Neuronal stem cell (in vitro differentiated cells): ENCODE measurements around the gene DSCAM.

ENCODE experiments used
- DNase-seq: peaks from one replicate; pipeline ENCODE4 v3.0.0-alpha.2; 2013; ENCODE audit warnings: low spot score
- H2AFZ ChIP-seq: one replicate; pipeline ENCODE4 v1.6.1; 2013; ENCODE audit warnings: mild to moderate bottlenecking, low read length, inconsistent platforms
- H2AK5ac ChIP-seq: 2 replicates; pipeline ENCODE4 v1.6.1; 2013; ENCODE audit warnings: low read depth, mild to moderate bottlenecking, inconsistent platforms, low read length, moderate library complexity, mixed read lengths
- H2BK120ac ChIP-seq: 2 replicates; pipeline ENCODE4 v1.6.1; 2013; ENCODE audit warnings: low read depth, mild to moderate bottlenecking, inconsistent platforms, low read length, moderate library complexity, mixed read lengths
- H2BK12ac ChIP-seq: one replicate; pipeline ENCODE4 v1.6.1; 2013; ENCODE audit warnings: low read length, inconsistent platforms
- H2BK15ac ChIP-seq: 2 replicates; pipeline ENCODE4 v1.6.1; 2013; ENCODE audit warnings: mild to moderate bottlenecking, low read length, inconsistent platforms, mixed read lengths
- H2BK5ac ChIP-seq: one replicate; pipeline ENCODE4 v1.6.1; 2013; ENCODE audit warnings: inconsistent platforms, mild to moderate bottlenecking, low read length, moderate library complexity
- H3K14ac ChIP-seq: one replicate; pipeline ENCODE4 v1.6.1; 2013; ENCODE audit warnings: low read length, inconsistent platforms
- H3K18ac ChIP-seq: 2 replicates; pipeline ENCODE4 v1.6.1; 2013; ENCODE audit warnings: low read length, inconsistent platforms
- H3K23ac ChIP-seq: 2 replicates; pipeline ENCODE4 v1.6.1; 2013; ENCODE audit warnings: low read depth, mild to moderate bottlenecking, mixed read lengths, low read length, inconsistent platforms; ENCODE audit not compliant: poor library complexity
- H3K27ac ChIP-seq: replicated peaks from 3 replicates; pipeline ENCODE4 v1.5.1; 2013; ENCODE audit warnings: low read length, inconsistent platforms
- H3K27me3 ChIP-seq, 3 experiments: 2 replicates each; pipeline ENCODE4 v1.6.1; 2013; ENCODE audit warnings: low read length in 3 of 3, mild to moderate bottlenecking in 2 of 3, inconsistent platforms in 1 of 3, low read depth in 1 of 3, mixed read lengths in 1 of 3, moderate library complexity in 1 of 3; ENCODE audit not compliant: control insufficient read depth in 3 of 3, insufficient read depth in 3 of 3
- H3K36me3 ChIP-seq, 2 donors: replicated peaks in 1 of 2; 2 replicates each; pipeline ENCODE4 v1.6.1; 2013; ENCODE audit warnings: low read length in 2 of 2; ENCODE audit not compliant: control insufficient read depth in 2 of 2, insufficient read depth in 2 of 2
- H3K4ac ChIP-seq: 2 replicates; pipeline ENCODE4 v1.6.1; 2013; ENCODE audit warnings: inconsistent platforms, mild to moderate bottlenecking, low read length, moderate library complexity
- H3K4me1 ChIP-seq, 2 donors: 1 replicate in 1 of 2; 2 replicates in 1 of 2; pipeline ENCODE4 v1.6.1; 2013; ENCODE audit warnings: low read length in 2 of 2, low read depth in 1 of 2; ENCODE audit not compliant: control insufficient read depth in 2 of 2, insufficient read depth in 1 of 2
- H3K4me2 ChIP-seq: one replicate; pipeline ENCODE4 v1.6.1; 2013; ENCODE audit warnings: mild to moderate bottlenecking, low read length, inconsistent platforms; ENCODE audit not compliant: insufficient read depth, poor library complexity, severe bottlenecking
- H3K4me3 ChIP-seq, 2 donors: 2 replicates each; pipeline ENCODE4 v1.5.1; 2013; ENCODE audit warnings: low read length in 2 of 2, mild to moderate bottlenecking in 2 of 2, inconsistent platforms in 1 of 2, moderate library complexity in 1 of 2
- H3K79me1 ChIP-seq: one replicate; pipeline ENCODE4 v1.6.1; 2013; ENCODE audit warnings: low read depth, mild to moderate bottlenecking, inconsistent platforms, low read length, moderate library complexity
- H3K9ac ChIP-seq: one replicate; pipeline ENCODE4 v1.6.1; 2013; ENCODE audit warnings: mild to moderate bottlenecking, low read depth, low read length, inconsistent platforms; ENCODE audit not compliant: poor library complexity
- H3K9me3 ChIP-seq, 2 donors: replicated peaks in 1 of 2; 2 replicates each; pipeline versions ENCODE3 to v1.6.1; 2013; ENCODE audit warnings: low read length in 2 of 2, mild to moderate bottlenecking in 2 of 2, inconsistent platforms in 1 of 2, low read depth in 1 of 2, mixed read lengths in 1 of 2, moderate library complexity in 1 of 2; ENCODE audit not compliant: control insufficient read depth in 2 of 2, insufficient read depth in 1 of 2
- H4K8ac ChIP-seq: one replicate; pipeline ENCODE4 v1.6.1; 2013; ENCODE audit warnings: low read depth, mild to moderate bottlenecking, inconsistent platforms, low read length, moderate library complexity
- H4K91ac ChIP-seq: one replicate; pipeline ENCODE4 v1.6.1; 2013; ENCODE audit warnings: low read length, low read depth, mild to moderate bottlenecking, inconsistent platforms; ENCODE audit not compliant: poor library complexity
- WGBS, 2 donors: extraction: QIAGEN DNeasy Blood & Tissue Kit; methylation state at CpG; one replicate each; pipeline ENCODE4 v1.1.7; 2013; ENCODE audit warnings: missing lambda C conversion rate in 2 of 2, mixed read lengths in 1 of 2; ENCODE audit not compliant: insufficient read length in 2 of 2, insufficient replicate concordance in 1 of 2; ENCODE audit errors: extremely low coverage in 2 of 2; 5-methylcytosine and 5-hydroxymethylcytosine counted together

DSCAM gene

DNA sequence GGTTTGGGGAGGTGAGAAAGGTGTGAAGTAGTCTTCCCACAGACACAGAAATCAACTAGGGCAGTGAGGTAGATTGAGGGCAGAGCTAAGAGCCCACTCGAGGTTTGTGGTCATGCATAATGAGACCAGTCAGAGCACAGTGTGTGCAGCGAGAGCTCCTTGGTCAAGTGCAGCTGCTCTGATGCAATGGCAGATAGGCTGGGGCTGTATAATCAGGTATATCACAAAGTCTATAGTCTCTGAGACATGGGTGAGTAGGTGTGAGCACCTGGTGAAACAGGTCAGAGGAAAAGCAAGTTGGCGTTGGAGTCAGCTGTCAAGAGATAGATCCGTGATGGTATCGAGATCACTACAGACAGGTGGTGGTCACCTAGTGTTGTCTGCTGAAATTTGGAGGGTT is 17.6 kb downstream of the DSCAM start:
- Histone ChIP-seq H3K23ac (no peak overlapping the region), H4K91ac (no peak overlapping the region), H3K4me2 (no peak overlapping the region), H2AFZ (no peak overlapping the region), H3K27me3 (no peaks in the 10 kb centered on the region), H2BK15ac (no peak overlapping the region), H3K4ac (no peak overlapping the region), H3K9me3 (no peaks in the 10 kb centered on the region), H3K18ac (no peak overlapping the region), H3K14ac (no peak overlapping the region), H2AK5ac (no peak overlapping the region), H2BK12ac (no peak overlapping the region), H3K4me3 (no peak overlapping the region), H2BK5ac (no peak overlapping the region), H3K9ac (no peak overlapping the region), H3K4me1 (no peaks in the 10 kb centered on the region), H3K27ac (no peak overlapping the region), H4K8ac (no peak overlapping the region), H3K36me3 (no peaks in the 10 kb centered on the region), H2BK120ac (no peak overlapping the region), H3K79me1 (no peaks in the 10 kb centered on the region)
- no CpG with 5 or more reads among the region's 5 CpGs for WGBS, 2 donors
- DNase-seq, result no peak

DNA sequence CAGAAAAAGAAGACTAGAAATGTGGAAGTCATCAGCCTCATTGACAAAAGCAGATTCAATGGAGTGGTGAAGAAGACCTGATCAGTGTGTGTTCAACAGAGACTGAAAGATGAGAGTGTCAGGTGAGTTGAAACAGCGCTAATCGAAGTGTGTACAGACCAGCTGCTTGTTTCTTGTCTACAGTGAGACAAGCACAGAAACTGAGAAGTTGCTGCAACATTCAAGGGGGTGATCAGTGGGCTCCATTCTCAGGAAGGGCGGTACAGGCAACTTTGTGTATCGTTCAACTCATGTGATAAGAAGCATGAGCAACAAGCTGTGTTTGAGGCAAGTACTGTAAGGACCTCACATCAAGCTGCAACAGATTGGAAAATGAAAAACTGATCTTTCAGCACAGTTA is 19.4 kb downstream of the DSCAM start:
- Histone ChIP-seq H2AK5ac (no peak overlapping the region), H3K79me1 (no peaks in the 10 kb centered on the region), H3K4me1 (no peaks in the 10 kb centered on the region), H2BK15ac (no peak overlapping the region), H3K4me3 (no peak overlapping the region), H3K9me3 (no peaks in the 10 kb centered on the region), H3K27me3 (no peaks in the 10 kb centered on the region), H2BK5ac (no peak overlapping the region), H3K36me3 (no peaks in the 10 kb centered on the region), H3K9ac (no peak overlapping the region), H3K4ac (no peak overlapping the region), H3K27ac (no peak overlapping the region), H3K14ac (no peak overlapping the region), H3K23ac (no peak overlapping the region), H2BK120ac (no peak overlapping the region), H4K8ac (no peak overlapping the region), H4K91ac (no peak overlapping the region), H2BK12ac (no peak overlapping the region), H3K4me2 (no peak overlapping the region), H2AFZ (no peak overlapping the region), H3K18ac (no peak overlapping the region)
- no peak for DNase-seq
- no CpG with 5 or more reads among the region's 4 CpGs for WGBS, 2 donors

DNA sequence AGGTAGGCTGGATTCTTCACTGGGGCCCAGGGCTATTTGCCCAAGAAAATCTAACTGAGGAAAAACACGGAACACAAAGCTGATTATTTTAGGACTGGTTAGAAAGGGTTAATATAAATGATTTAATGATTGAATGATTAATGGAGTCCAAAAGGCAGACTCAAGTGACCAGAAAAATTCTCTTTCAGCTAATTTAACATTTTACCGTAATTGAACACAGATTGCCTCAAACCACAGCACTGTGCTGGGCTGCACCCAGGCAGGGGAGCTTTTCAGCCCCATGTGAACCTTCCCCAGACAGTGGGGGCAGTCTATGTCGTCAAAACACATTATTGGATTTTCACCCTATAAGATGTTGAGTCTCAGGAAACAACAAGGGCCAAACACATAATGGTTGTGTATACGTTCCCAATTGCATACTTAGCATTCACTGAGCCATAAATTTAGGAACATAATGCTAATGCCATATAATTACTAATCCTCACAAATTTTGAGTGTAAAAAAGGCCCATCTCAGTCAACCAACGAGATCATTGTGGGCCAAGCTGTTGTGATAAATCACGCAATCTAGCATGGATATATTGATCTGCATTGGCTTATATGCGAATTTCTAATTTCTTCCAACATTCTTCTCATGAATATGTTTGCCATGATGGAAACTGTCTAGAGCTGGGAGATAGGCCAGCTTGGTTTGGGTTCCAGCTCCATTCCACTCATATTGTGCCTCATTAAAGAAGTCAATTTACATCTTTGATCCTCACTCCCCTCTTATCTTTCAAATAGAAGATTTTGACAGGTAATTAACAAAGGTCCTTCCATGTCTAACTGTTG is 27.7 kb downstream of the DSCAM start:
- Histone ChIP-seq H4K91ac (no peak overlapping the region), H3K36me3 (no peaks in the 10 kb centered on the region), H2BK12ac (no peak overlapping the region), H3K79me1 (no peaks in the 10 kb centered on the region), H3K14ac (no peak overlapping the region), H2AFZ (no peak overlapping the region), H4K8ac (no peak overlapping the region), H2AK5ac (no peak overlapping the region), H3K27me3 (no peaks in the 10 kb centered on the region), H3K23ac (no peak overlapping the region), H3K9me3 (no peaks in the 10 kb centered on the region), H3K27ac (no peak overlapping the region), H2BK5ac (no peak overlapping the region), H3K9ac (no peak overlapping the region), H3K4me1 (peaks cover 0 to 2% of the 10 kb centered on the region in 2 donors), H2BK15ac (no peak overlapping the region), H3K4me3 (no peak overlapping the region), H3K18ac (no peak overlapping the region), H3K4ac (no peak overlapping the region), H2BK120ac (no peak overlapping the region), H3K4me2 (no peak overlapping the region)
- no peak for DNase-seq
- no CpG with 5 or more reads among the region's 7 CpGs for WGBS, 2 donors

DNA sequence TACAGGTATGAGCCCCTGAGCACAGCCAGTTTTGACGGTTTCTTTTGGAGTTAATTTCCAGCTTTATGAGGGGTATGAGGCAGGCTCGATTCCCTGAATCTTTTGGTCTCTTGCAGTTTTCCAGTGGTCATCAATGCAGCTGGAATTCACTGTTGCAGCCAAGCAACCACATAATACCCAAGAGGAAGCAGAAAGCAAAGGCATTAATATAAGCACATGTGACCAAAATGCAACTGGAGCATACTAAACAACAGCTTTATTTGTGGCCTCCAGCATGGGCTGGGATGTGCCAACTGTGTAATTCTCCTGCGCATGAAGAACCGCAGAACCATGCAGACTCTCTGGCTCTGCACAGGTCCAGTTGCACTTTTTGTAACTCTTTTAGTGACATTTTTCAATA is 33.0 kb downstream of the DSCAM start:
- Histone ChIP-seq H2BK5ac (no peak overlapping the region), H3K36me3 (no peaks in the 10 kb centered on the region), H2BK12ac (no peak overlapping the region), H3K4ac (no peak overlapping the region), H4K91ac (no peak overlapping the region), H3K14ac (no peak overlapping the region), H3K23ac (no peak overlapping the region), H3K9me3 (no peaks in the 10 kb centered on the region), H2BK120ac (no peak overlapping the region), H3K9ac (no peak overlapping the region), H3K27ac (no peak overlapping the region), H3K4me2 (no peak overlapping the region), H3K27me3 (no peaks in the 10 kb centered on the region), H4K8ac (no peak overlapping the region), H3K79me1 (no peaks in the 10 kb centered on the region), H2AFZ (no peak overlapping the region), H3K4me3 (no peak overlapping the region), H2BK15ac (no peak overlapping the region), H3K4me1 (peaks cover 0 to 2% of the 10 kb centered on the region in 2 donors), H2AK5ac (no peak overlapping the region), H3K18ac (no peak overlapping the region)
- DNase-seq, result no peak
- no CpG with 5 or more reads among the region's 4 CpGs for WGBS, 2 donors
